Karpas-422 (cell line): Measurements from ENCODE around the gene ZNF282. TPM values are rescaled to one million over a fixed set of nuclear protein-coding genes. Genes with fewer than 3 reads are reported as not detected.

Experiments used
- DNase-seq: peaks from one replicate; pipeline ENCODE4 v3.0.0-alpha.2; 2015
- H2AFZ ChIP-seq: fragments of 200-600 bp; sonication (generic); 2 replicates; pipeline ENCODE4 v1.6.1; 2014; ENCODE audit warnings: antibody characterized with exemption, low read length, mixed read lengths
- H3K27ac ChIP-seq: fragments of 200-600 bp; sonication (generic); 2 replicates; pipeline ENCODE4 v1.5.1; 2014; ENCODE audit warnings: mild to moderate bottlenecking, low read length, moderate library complexity
- H3K27me3 ChIP-seq: fragments of 200-600 bp; sonication (generic); 2 replicates; pipeline ENCODE4 v1.6.1; 2014; ENCODE audit warnings: low read length, mixed read lengths
- H3K36me3 ChIP-seq: fragments of 200-600 bp; sonication (generic); 2 replicates; pipeline ENCODE4 v1.6.1; 2014; ENCODE audit warnings: low read length, mixed read lengths; ENCODE audit not compliant: insufficient read depth
- H3K4me1 ChIP-seq: fragments of 200-600 bp; sonication (generic); 2 replicates; pipeline ENCODE4 v1.6.1; 2014; ENCODE audit warnings: mild to moderate bottlenecking, low read length, mixed read lengths
- H3K4me2 ChIP-seq: fragments of 200-600 bp; sonication (generic); 2 replicates; pipeline ENCODE4 v1.6.1; 2014; ENCODE audit warnings: low read length, low read depth, mild to moderate bottlenecking; ENCODE audit not compliant: poor library complexity, severe bottlenecking
- H3K4me3 ChIP-seq: fragments of 200-600 bp; sonication (generic); 2 replicates; pipeline ENCODE4 v1.5.1; 2014; ENCODE audit warnings: mild to moderate bottlenecking, antibody characterized with exemption, low read length, mixed read lengths
- H3K79me2 ChIP-seq: fragments of 200-600 bp; sonication (generic); 2 replicates; pipeline ENCODE4 v1.6.1; 2014; ENCODE audit warnings: mild to moderate bottlenecking, low read length, mixed read lengths
- H3K9ac ChIP-seq: fragments of 200-600 bp; sonication (generic); 2 replicates; pipeline ENCODE4 v1.6.0; 2014; ENCODE audit warnings: low read length
- H3K9me2 ChIP-seq: fragments of 200-600 bp; sonication (generic), shearing (Covaris generic); replicated peaks from 2 replicates; pipeline ENCODE4 v1.6.0; 2014; ENCODE audit warnings: mild to moderate bottlenecking, low read length, moderate library complexity; ENCODE audit not compliant: insufficient read depth
- H3K9me3 ChIP-seq: fragments of 300-700, 200-600 bp; sonication (generic); 2 replicates; pipeline ENCODE4 v1.6.1; 2014; ENCODE audit warnings: low read length, mixed read lengths
- H4K20me1 ChIP-seq: fragments of 200-600 bp; sonication (generic); 2 replicates; pipeline ENCODE4 v1.6.1; 2014; ENCODE audit warnings: mild to moderate bottlenecking, antibody characterized with exemption, low read length, low read depth; ENCODE audit not compliant: insufficient read depth
- total RNA-seq: library from RNA; depleted of rRNA; stranded (reverse); fragments of >200 nt; shearing (Covaris generic); gene quantifications from 2 replicates; pipeline ENCODE4 v1.2.3, GENCODE V29; 2014; ENCODE audit warnings: low replicate concordance

ZNF282 gene
- total RNA-seq, 1 experiment from 2014 or later: 20.8 TPM

DNA sequence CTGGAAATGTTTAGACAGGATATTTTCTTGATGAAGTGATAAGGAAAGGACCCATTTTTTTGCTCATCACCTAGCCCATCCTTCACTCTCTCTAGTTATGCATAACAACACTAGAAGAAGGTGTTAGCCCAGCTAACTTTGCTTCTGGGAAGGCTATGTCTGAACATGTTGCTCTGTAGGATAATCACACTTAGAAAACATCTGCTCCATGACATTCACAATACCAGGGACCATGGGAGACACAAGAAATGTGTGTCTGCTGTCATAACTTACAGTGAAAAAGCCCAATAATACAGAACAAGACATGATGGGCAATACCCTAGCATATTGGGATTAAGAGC, 13.9 kb upstream of the ZNF282 start:
- Histone ChIP-seq H3K4me3 (no peak overlapping the region), H3K9me2 (no peaks in the 10 kb centered on the region), H3K4me2 (no peak overlapping the region), H3K27ac (no peak overlapping the region), H3K9me3 (no peaks in the 10 kb centered on the region), H3K36me3 (peaks cover 31% of the 10 kb centered on the region), H4K20me1 (no peaks in the 10 kb centered on the region), H2AFZ (no peak overlapping the region), H3K9ac (no peak overlapping the region), H3K27me3 (no peaks in the 10 kb centered on the region), H3K79me2 (no peaks in the 10 kb centered on the region), H3K4me1 (no peaks in the 10 kb centered on the region)
- no peak for DNase-seq

DNA sequence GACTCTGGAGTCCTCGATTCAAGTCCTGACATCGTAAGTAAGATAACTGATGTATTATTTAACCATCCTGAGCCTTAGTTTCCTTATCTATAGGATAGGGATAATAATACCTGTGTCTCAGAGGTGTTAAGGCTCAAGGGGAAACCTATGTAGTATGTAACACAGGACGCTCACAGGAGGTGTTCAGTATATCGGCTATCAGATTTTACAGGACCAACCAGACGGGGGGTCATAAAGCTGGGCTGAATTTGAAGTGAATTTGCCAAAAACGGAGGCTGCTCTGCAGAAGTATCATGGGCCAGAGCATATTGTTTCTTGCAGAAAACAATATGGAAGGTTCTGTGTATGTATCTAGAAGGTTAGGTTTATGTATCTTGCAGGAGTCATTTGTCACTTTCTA, 11.1 kb upstream of the ZNF282 start:
- H4K20me1 ChIP-seq: no peaks in the 10 kb centered on the region
- H3K4me2 ChIP-seq: no peak overlapping the region
- H3K4me1 ChIP-seq: no peaks in the 10 kb centered on the region
- no peak for DNase-seq
- H3K4me3 ChIP-seq: no peak overlapping the region
- no peaks in the 10 kb centered on the region for H3K9me2 ChIP-seq
- no peak overlapping the region for H3K27ac ChIP-seq
- no peaks in the 10 kb centered on the region for H3K27me3 ChIP-seq
- H3K9ac ChIP-seq: no peak overlapping the region
- no peaks in the 10 kb centered on the region for H3K79me2 ChIP-seq
- no peak overlapping the region for H2AFZ ChIP-seq
- H3K36me3 ChIP-seq: peaks cover 25% of the 10 kb centered on the region
- H3K9me3 ChIP-seq: no peaks in the 10 kb centered on the region

DNA sequence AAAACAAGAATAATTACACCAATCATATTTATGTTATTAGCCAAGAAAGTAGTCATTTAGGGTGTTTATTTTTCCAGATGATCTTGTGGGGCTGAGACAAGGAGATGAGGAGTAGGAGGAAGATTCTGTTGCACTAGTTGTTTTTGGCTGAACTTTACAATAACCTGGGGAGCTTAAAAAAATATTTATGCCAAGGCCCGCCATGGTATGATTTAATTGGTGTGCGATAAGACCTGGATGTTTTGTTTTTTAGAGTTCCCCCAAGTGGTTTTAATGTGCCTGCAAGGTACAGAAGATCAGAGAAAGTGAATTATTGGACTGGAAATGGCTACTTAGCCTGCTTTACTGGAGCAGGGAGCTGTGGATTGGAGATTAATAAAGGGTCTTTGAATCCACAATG, 7.1 kb upstream of the ZNF282 start:
- no peak for DNase-seq
- Histone ChIP-seq H3K4me2 (no peak overlapping the region), H3K27ac (no peak overlapping the region), H2AFZ (no peak overlapping the region), H3K9ac (no peak overlapping the region), H3K4me3 (no peak overlapping the region), H3K9me2 (no peaks in the 10 kb centered on the region), H3K79me2 (no peaks in the 10 kb centered on the region), H3K27me3 (no peaks in the 10 kb centered on the region), H3K9me3 (no peaks in the 10 kb centered on the region), H4K20me1 (no peaks in the 10 kb centered on the region), H3K36me3 (no peaks in the 10 kb centered on the region; the same call in 1 of the 2 replicates), H3K4me1 (peaks cover 22% of the 10 kb centered on the region)

DNA sequence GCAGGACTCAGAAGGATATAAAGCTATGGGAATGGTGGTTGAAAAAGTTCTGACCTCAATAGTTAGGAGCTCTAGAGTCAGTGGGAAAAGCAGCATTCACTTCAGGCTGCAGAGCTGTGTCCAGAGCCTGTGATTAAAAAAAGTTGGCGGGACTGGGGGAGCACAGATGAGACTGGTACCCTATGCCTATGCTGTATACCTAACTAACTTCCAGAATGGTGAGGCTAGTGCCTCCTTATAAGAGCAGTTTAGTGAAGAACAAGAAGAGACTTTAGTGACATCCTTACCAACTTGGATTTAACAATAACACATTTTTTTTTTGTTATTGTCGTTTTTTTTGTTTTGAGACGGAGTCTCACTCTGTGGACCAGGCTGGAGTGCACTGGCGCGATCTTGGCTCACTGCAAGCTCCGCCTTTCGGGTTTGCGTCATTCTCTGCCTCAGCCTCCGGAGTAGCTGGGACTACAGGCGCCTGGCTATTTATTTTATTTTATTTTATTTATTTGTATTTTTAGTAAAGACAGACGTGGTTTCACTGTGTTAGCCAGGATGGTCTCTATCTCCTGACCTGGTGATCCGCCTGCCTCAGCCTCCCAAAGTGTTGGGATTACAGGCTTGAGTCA, 6.6 kb upstream of the ZNF282 start:
- no peaks in the 10 kb centered on the region; the same call in 1 of the 2 replicates for H3K36me3 ChIP-seq
- no peak overlapping the region for H3K9ac ChIP-seq
- H3K4me2 ChIP-seq: no peak overlapping the region
- H3K27me3 ChIP-seq: no peaks in the 10 kb centered on the region
- H4K20me1 ChIP-seq: no peaks in the 10 kb centered on the region
- no peak overlapping the region for H2AFZ ChIP-seq
- H3K27ac ChIP-seq: no peak overlapping the region
- H3K79me2 ChIP-seq: no peaks in the 10 kb centered on the region
- DNase-seq: no peak
- H3K9me3 ChIP-seq: no peaks in the 10 kb centered on the region
- H3K4me3 ChIP-seq: no peak overlapping the region
- no peaks in the 10 kb centered on the region for H3K9me2 ChIP-seq
- H3K4me1 ChIP-seq: peaks cover 23% of the 10 kb centered on the region

DNA sequence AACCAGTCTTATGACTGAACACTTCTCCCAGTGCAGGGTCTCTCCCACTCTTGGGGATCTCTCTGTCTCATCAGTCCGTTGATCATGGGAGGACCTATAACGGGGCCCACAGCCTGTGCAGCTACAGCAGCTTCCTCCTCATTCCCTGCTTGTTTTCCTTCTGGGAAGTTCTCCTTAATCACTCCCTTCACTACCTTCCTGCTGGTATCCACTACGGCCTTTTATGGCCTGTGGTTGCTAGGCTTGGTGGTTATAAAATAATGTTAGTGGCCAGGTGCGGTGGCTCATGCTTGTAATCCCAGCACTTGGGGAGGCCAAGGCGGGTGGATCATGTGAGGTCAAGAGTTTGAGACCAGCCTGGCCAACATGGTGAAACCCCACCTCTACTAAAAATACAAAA, 3.5 kb upstream of the ZNF282 start:
- Histone ChIP-seq H3K9ac (no peak overlapping the region), H3K36me3 (no peaks in the 10 kb centered on the region), H2AFZ (peak overlapping the region; percentile 73; the same call in 1 of the 2 replicates), H3K9me3 (no peaks in the 10 kb centered on the region), H3K27me3 (no peaks in the 10 kb centered on the region), H3K9me2 (no peaks in the 10 kb centered on the region), H4K20me1 (no peaks in the 10 kb centered on the region), H3K79me2 (peaks cover 13% of the 10 kb centered on the region), H3K4me2 (peak overlapping the region; percentile 51), H3K27ac (no peak overlapping the region), H3K4me1 (peaks cover 32% of the 10 kb centered on the region), H3K4me3 (no peak overlapping the region)
- DNase-seq: no peak

DNA sequence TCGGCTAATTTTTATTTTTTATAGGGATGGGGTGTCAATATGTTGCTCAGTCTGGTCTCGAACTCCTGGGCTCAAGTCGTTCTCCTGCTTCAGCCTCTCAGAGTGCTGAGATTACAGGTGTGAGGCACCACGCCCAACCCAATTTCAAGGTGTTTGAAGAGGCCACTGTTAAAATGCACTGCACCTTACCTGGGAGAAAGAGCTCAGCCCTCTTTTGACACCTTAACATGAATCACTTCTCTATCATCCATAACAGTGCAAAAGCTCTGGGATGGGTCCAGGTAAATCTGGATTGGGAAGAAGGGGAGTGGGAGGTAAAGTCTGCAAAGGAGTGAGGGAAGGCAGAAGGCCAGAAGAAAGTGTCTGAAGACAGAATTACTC, 557 bp upstream of the ZNF282 start:
- Histone ChIP-seq H3K9me2 (no peaks in the 10 kb centered on the region), H3K4me3 (peak overlapping the region; percentile 99), H2AFZ (peak overlapping the region; percentile 98), H4K20me1 (no peaks in the 10 kb centered on the region), H3K4me1 (peaks cover 37% of the 10 kb centered on the region), H3K9ac (peak overlapping the region; percentile 99), H3K27me3 (no peaks in the 10 kb centered on the region), H3K4me2 (peak overlapping the region; percentile 81), H3K27ac (no peak overlapping the region), H3K36me3 (peaks cover 17% of the 10 kb centered on the region), H3K9me3 (no peaks in the 10 kb centered on the region), H3K79me2 (peaks cover 41% of the 10 kb centered on the region)
- DNase-seq: no peak

DNA sequence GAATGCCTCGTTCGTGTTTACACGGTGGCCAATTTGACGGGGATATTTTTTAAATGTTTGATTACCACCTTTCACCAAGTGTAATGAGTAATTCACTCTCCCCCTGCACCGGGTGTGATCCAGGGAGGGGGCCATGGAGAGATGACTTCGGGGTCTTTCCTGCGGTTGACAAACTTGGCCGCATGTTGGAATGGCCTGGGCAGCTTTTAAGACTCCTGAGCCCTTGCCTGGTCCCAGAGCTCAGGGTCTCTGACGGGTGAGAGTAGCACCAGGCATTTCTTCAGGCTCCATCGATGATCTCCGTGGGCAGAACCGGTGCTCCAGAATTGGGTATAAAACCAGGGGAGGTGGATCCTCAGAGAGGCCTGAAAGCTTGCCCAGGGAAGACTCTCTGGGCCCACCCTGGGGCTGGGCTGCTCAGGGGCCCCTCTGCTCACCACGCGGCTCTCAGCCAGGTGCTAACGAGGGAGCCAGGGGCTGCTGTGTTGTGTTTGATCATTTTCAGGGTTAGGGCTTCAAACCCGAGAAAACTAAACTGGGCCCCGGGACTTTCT, 882 bp downstream of the ZNF282 start:
- no peaks in the 10 kb centered on the region for H4K20me1 ChIP-seq
- H3K27ac ChIP-seq: peak overlapping the region; percentile 69
- peaks cover 29% of the 10 kb centered on the region for H3K36me3 ChIP-seq
- no peaks in the 10 kb centered on the region for H3K9me3 ChIP-seq
- peak overlapping the region; percentile 90 for H3K4me2 ChIP-seq
- peak overlapping the region; percentile 99 for H3K9ac ChIP-seq
- peak; percentile 67 for DNase-seq
- H3K4me3 ChIP-seq: peak overlapping the region; percentile 99
- peak overlapping the region; percentile 48; the same call in 1 of the 2 replicates for H2AFZ ChIP-seq
- H3K9me2 ChIP-seq: no peaks in the 10 kb centered on the region
- peaks cover 52% of the 10 kb centered on the region for H3K79me2 ChIP-seq
- no peaks in the 10 kb centered on the region for H3K27me3 ChIP-seq
- peaks cover 26% of the 10 kb centered on the region for H3K4me1 ChIP-seq

DNA sequence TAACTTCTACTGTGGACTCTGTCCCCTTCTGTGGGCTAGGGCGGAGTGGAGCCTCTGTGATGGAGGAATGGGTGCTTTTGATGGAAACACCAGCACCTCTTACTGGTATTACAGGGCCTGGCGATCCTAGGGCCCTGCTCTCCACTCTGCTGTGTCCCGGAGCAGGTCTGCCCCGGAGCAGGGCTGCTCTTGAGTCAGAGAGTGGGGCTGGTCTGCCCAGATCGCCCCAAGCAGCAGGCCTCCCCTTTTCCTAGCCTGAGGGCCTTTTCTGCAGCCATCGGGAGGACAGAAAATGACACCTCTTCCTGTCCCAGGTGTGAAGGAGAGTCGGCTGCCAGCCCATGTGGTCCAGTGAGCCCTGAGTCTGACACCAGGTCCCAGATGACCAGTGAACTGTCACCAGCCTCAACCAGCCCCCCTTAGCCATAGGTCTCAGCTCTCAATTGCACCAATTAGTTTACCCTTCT, 1.4 kb downstream of the ZNF282 start:
- Histone ChIP-seq H3K9ac (peak overlapping the region; percentile 99), H3K4me2 (peak overlapping the region; percentile 90), H3K4me1 (peaks cover 22% of the 10 kb centered on the region), H2AFZ (no peak overlapping the region), H3K9me2 (no peaks in the 10 kb centered on the region), H3K9me3 (no peaks in the 10 kb centered on the region), H4K20me1 (no peaks in the 10 kb centered on the region), H3K27me3 (no peaks in the 10 kb centered on the region), H3K27ac (peak overlapping the region; percentile 69), H3K79me2 (peaks cover 55% of the 10 kb centered on the region), H3K4me3 (peak overlapping the region; percentile 99), H3K36me3 (peaks cover 32% of the 10 kb centered on the region)
- no peak for DNase-seq
